ENCODE data around the gene TSPAN5. TPM values are rescaled to one million over a fixed set of nuclear protein-coding genes. Genes with fewer than 3 reads are reported as not detected.

TSPAN5 gene
- total RNA-seq, 1 experiment from 2014 or later = 41.8 TPM

GRCh38 chr4:98519268-98519977 lies 139.0 kb downstream of the TSPAN5 start:
- H3K9ac ChIP-seq (ENCODE audit: low read length) = no peak overlapping the region
- no peak overlapping the region for H3K27ac ChIP-seq (ENCODE audit: low read length)
- no peaks in the 10 kb centered on the region for H3K9me3 ChIP-seq (ENCODE audit: low read length)
- H3K79me2 ChIP-seq (ENCODE audit: low read length) = peaks cover 83% of the 10 kb centered on the region
- no peak overlapping the region for H3K4me3 ChIP-seq (ENCODE audit: low read length)
- DNase-seq (no peak), ATAC-seq (no peak)
- intact Hi-C loops (cut with micrococcal nuclease) = no loop called here
- H3K36me3 ChIP-seq (ENCODE audit: low read depth, low read length) = no peaks in the 10 kb centered on the region
- no peak overlapping the region for H2AFZ ChIP-seq (ENCODE audit: low read length)
- no peaks in the 10 kb centered on the region for H4K20me1 ChIP-seq (ENCODE audit: low read length)
- no peaks in the 10 kb centered on the region for H3K27me3 ChIP-seq (ENCODE audit: low read length)
- TF ChIP-seq EZH2 (IDR thresholded peaks at IDR 0.05; ENCODE audit: low read length, unreplicated experiment) (no peak), EZH2phosphoT487 (IDR thresholded peaks at IDR 0.05; ENCODE audit: borderline replicate concordance, low read length) (no peak), CTCF (conservative IDR thresholded peaks at IDR 0.05; ENCODE audit: low read depth, low read length) (no peak)
- no peaks in the 10 kb centered on the region for H3K9me2 ChIP-seq (replicated peaks; ENCODE audit: low read length)
- BruUV-seq (replicated peaks) = no TSS peak
- CTCF ChIA-PET = no interaction called here
- no peaks in the 10 kb centered on the region for H3F3A ChIP-seq (ENCODE audit: low read length, unreplicated experiment)
- H3K4me2 ChIP-seq (ENCODE audit: low read length) = no peak overlapping the region
- POLR2A ChIA-PET (ENCODE audit: unreplicated experiment) = no interaction called here
- peaks cover 55% of the 10 kb centered on the region for H3K4me1 ChIP-seq (ENCODE audit: insufficient read depth, low read length)

GRCh38 chr4:98518559-98519267 lies 139.7 kb downstream of the TSPAN5 start:
- Histone ChIP-seq H3K4me1 (ENCODE audit: insufficient read depth, low read length) (peaks cover 48% of the 10 kb centered on the region), H3F3A (ENCODE audit: low read length, unreplicated experiment) (no peaks in the 10 kb centered on the region), H3K79me2 (ENCODE audit: low read length) (peaks cover 82% of the 10 kb centered on the region), H4K20me1 (ENCODE audit: low read length) (no peaks in the 10 kb centered on the region), H3K27me3 (ENCODE audit: low read length) (no peaks in the 10 kb centered on the region), H3K9me2 (replicated peaks; ENCODE audit: low read length) (no peaks in the 10 kb centered on the region), H3K36me3 (ENCODE audit: low read depth, low read length) (no peaks in the 10 kb centered on the region), H3K9ac (ENCODE audit: low read length) (no peak overlapping the region), H3K9me3 (ENCODE audit: low read length) (no peaks in the 10 kb centered on the region), H3K4me3 (ENCODE audit: low read length) (no peak overlapping the region), H3K27ac (ENCODE audit: low read length) (no peak overlapping the region), H3K4me2 (ENCODE audit: low read length) (no peak overlapping the region), H2AFZ (ENCODE audit: low read length) (no peak overlapping the region)
- DNase-seq (no peak), ATAC-seq (no peak)
- TF ChIP-seq CTCF (conservative IDR thresholded peaks at IDR 0.05; ENCODE audit: low read depth, low read length) (no peak), EZH2 (IDR thresholded peaks at IDR 0.05; ENCODE audit: low read length, unreplicated experiment) (no peak), EZH2phosphoT487 (IDR thresholded peaks at IDR 0.05; ENCODE audit: borderline replicate concordance, low read length) (no peak)
- POLR2A ChIA-PET (ENCODE audit: unreplicated experiment) = no interaction called here
- CTCF ChIA-PET = no interaction called here
- no TSS peak for BruUV-seq (replicated peaks)
- intact Hi-C loops (cut with micrococcal nuclease) = no loop called here
